Right renal cortex interstitium (tissue), 3 donors: ENCODE data around the gene RRM1. TPM values are rescaled to one million over a fixed set of nuclear protein-coding genes. Genes with fewer than 3 reads are reported as not detected.

ENCODE experiments used
- DNase-seq, 3 donors: peaks; one replicate each; pipeline ENCODE4 v3.0.0-alpha.2; 2013; ENCODE audit warnings: low read depth in 3 of 3, low spot score in 2 of 3
- polyA plus RNA-seq, 3 donors: library from polyadenylated mRNA; unstranded; fragments of 120-200 nt; gene quantifications; one replicate each; pipeline ENCODE4 v1.2.1, GENCODE V29; 2013; ENCODE audit not compliant: insufficient read length in 3 of 3

RRM1 gene
- polyA plus RNA-seq, 3 donors, result 72.7 to 80.4 (median 79.2) TPM

DNA sequence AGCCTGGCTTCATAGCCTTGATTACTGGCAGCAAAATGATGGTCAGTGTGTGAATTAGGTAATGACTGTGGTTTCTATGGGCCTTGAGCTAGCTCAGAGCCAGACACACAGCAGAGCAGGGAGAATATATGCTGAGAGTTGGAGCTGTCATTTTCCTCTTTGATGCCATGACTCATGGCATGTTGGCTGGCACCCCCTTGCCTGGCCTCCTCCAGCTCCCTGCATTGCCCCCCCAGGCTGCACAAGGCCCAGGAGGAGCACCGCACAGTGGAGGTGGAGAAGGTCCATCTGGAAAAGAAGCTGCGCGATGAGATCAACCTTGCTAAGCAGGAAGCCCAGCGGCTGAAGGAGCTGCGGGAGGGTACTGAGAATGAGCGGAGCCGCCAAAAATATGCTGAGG lies 20.3 kb upstream of the RRM1 start:
- DNase-seq, result no peak

DNA sequence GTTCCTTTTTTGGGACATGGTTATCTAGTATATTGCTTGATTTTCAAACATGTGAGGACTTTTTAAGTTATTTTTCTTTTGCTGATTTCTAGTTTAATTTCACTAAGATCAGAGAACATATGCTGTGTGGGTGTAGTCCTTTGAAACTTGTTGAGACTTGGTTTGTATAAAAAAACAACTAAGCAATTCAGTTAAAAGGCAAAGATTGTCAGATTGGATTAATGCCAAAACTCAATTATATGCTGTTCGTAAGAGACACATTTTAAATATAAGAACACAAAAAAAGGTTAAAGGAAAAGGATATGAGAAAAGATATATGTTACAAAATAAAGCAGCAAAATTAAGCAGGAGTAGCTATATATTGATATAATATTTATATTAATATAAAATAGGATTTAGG lies 17.8 kb upstream of the RRM1 start:
- no peak for DNase-seq

DNA sequence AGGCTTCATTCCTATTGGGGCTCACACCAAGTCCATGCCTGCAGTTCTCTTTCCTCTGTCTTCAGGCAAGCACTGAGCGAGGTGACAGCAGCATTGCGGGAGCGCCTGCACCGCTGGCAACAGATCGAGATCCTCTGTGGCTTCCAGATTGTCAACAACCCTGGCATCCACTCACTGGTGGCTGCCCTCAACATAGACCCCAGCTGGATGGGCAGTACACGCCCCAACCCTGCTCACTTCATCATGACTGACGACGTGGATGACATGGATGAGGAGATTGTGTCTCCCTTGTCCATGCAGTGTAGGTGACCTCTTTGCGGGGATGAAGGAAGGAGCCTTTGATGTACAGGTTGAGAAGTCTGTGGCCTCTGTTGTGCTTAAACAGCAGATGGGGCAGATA lies 11.4 kb upstream of the RRM1 start:
- no peak for DNase-seq

DNA sequence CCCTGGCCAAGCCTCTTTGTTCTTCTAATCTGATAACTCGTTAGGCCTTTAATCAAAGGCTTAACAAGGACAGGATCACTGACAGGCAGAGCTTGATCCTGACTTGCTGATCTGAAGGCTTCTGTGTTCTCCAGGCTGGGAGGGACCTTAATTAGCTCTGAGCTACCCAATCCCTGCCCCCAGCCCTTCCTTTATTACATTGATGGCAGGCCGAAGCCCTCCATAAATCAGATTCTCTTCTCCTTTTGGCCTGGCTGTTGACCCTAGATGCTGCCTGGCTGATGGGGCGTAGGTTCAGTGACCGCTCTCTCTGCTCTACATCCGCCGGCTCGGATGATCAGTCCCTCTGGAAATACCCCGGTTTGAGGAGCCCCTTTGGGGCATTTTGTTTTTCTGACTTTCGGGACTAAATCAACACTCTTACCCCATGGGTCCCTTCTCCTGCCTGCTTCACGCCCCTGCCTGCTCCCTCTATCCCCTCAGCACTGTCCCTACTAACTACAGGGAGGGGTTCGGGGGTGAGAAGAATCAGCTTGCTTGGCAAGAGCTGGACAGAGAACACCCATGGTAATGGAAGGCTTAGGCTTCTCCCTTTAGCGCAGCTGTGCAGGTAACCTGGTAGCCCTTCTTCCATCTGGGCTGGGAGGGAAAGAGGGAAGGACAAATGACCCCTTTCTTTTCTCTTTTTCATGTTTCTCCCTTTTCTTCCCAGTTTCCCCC lies 10.0 kb upstream of the RRM1 start:
- DNase-seq, result peak in 1 of 3 donors; percentile 6

DNA sequence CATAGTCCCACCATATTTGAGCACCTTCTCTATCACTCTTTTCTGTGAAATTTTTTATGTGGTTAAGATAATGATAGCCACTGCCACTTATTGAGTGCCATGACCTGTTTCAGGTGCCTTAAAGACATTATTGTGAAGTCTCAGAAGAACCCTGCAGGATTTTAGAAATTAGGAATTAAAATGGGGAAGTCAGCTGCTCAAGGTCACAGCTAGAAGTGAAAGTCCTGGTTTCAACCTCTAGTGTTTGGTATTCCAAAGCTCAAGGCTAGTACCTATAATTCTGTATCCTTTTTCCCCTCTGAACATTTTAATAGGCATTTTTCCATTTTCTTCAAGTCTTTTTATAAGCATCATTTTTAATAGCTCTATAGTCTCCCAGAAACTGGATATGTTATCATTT lies 9.0 kb upstream of the RRM1 start:
- no peak for DNase-seq

DNA sequence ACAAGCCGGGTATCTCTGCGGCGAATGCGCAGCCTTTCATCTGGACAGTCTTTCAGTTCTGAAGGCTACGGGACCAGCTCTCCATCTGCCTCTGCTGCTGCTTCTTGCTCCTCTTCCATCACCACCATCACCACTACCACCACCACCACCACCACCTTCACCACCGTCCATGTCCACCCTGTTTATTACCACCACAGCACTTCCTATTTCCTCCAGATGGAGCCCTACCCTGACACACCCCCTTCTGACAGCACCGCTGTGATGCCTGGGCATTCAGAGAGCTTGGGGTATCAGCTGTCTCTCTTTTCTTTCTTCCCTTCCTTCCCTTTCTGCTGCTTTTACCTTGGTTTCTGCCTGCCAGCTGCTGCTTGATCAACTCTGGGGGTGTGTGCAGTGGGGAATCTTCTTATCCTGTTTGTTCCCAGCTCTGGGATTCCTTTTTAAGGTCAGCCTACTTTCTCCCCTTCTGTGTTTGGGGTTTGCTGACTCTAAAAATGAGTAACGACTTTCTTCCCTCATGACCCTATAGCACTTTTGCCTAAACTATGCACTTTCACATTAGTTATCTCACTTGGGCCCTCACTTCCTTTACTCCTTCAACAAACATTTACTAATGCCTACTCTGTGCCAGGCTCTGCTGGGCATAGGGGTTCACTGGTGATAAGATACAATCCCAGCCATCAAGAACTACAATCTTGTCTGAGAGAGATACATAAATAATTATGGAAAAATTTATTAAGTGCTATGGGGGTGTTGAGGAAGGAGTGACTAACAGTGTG lies 7.8 kb upstream of the RRM1 start:
- no peak for DNase-seq

DNA sequence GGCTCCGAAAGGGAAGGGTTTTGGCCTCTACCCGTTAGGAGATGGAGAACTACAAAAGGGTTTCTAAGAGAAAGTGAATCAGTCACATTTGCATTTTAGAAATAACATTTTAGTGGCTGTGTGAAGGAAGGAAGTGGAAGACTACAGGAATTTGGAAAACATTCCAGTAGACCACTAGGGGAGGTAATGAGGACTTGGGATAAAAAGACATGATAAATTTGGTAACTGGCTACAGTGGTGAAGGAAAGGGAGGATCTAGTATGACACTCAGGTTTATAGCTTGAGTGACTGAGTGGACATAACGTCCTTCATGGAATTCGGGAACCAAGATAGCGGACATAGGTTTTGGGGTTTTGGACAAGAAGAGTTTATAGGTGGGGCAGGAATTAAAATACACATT lies 7.0 kb upstream of the RRM1 start:
- no peak for DNase-seq

DNA sequence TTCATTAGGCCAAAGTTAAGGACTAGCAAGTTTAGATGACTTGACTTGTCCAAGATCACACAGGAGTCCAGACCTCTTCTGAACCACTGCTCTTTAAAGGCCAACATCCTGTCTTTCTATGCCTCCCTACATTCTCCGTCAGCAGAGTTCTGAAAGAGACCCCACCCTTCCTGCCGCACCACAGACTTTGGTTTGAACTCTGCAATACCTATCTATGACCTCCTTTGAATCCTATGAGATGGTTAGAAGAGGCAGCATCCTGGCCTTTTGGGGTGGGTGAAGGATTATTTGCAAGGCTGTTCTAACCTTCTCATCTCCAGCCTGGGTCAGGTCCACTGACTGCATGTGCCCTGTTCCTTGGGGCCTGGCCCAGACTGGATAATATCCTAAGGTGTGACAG lies 4.3 kb upstream of the RRM1 start:
- DNase-seq, result no peak

DNA sequence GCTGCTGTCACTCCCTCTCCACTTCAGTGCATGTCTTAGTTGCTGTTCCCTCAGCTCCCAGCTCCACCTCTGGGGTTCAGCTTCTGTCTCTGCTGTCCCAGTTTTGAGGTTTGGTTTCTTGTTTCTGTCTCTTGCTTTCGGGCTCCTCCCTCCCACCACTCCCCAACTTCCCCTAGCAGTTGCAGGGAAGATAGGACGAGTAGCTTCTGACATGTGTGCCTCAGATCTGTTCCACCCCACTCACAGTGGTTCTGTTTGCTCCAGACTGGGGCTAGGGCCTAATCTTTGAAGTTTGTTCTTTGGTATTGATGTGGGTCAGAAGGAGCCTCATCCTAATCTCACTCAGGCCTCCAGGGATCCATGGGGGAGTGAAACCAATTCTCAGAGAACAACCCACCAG lies 2.6 kb upstream of the RRM1 start:
- DNase-seq, result no peak

DNA sequence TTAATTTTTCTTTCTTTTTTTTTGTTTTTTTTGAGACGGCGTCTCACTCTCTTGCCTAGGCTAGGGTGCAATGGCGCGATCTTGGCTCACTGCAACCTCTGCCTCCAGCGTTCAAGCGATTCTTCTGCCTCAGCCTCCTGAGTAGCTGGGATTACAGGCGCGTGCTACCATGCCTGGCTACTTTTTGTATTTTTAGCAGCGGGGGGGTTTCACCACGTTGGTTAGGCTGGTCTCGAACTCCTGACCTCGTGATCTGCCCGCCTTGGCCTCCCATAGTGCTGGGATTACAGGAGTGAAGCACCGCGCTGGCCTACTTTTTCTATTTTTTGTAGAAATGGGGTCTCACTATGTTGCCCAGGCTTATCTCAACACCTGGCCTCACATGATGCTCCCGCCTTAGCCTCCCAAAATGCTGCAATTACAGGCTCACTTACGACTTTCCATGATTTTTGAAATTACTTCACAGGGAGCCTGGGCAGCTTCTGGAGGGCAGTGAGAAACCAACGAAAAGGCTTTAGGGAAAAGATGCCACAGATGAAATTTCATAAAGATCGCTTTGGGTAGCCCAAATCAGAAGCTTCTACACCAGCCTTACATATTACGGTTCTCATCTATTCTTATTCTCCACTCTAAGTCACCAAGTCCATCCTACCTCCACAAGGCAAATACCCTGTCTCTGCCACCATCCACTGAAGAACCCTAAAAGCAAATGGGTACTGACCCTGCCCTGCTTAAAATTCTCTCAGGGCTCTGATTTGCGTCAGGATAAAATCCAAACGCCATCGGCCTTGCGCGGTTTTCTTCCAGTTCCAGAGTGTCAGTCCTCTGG lies 866 bp upstream of the RRM1 start:
- DNase-seq, result peak in 1 of 3 donors; percentile 26

DNA sequence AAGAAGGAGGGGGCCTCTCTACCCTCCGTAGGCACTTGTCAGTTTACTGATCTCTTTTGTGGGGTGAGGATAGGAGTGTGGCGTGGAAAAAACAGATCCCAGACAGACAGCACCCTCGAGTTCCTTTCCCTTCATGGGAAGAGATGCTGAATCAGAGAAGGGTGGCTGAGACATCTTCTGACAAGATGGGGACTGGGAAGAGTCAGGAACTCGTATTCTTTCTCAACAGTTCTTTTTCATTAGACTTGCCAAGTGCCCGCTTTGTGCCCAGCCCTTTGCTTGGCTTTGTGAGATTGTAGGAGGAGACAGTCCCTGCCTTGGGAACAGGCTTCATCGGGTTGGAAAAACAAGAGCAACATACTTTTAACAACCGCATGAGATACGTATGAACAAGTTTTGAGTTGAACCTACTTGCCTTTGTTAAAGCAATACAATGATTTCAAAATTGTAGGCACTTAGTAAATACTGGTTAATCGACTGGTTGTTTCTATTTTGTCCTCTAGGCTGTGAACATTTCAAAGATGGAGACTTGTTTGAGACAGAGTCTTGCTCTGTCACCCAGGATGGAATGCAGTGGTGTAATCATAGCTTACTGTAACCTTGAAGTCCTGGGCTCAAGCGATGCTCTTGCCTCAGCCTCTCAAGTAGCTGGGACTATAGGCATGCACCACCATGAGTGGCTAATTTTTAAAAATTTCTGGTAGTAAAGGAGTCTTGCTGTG lies 1.1 kb downstream of the RRM1 start:
- no peak for DNase-seq

DNA sequence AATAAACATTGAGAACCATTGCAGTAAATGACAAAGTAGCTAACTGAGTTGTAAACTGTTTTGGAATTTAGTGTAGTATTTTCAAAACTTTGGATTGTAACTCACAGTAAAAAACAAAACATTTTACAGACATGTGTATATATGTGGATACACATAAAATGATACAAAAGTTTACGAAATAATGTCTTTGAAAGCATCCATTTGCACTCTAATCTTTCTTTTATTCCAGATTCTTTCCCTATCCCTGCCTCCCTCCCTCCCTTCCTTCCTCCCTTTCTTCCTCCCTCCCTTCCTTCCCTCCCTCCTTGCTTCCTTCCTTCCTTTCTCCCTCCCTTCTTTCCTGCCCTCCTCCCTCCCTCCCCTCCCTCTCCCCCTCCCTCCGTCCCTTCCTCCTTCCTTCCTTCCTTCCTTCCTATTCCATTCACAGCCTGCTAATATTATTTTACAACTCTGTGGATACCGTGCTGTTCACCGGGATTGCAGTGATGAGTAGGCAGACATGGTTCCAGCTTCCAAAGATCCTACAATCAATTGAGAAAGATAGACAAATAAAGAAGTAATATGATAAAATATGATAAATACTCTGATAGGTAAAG lies 3.5 kb downstream of the RRM1 start:
- no peak for DNase-seq

DNA sequence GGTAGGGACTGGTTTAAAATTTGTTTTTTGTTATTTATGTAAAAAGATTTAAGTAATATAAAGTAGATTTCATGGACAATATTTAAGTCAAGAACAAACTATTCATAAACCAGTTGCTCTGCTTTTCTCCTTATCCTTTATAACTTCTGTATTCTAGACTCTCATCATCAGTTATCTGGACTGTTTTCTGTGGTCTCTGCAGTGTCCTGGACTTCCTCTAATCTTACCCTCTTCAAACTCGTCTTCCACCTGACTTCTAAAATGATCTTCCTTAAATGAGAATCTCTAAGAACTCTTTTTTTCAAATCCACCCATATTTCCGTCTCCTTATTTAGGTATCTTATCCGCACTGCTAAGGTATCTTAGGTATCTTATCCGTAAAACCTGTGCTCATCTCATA lies 8.1 kb downstream of the RRM1 start:
- DNase-seq, result no peak

DNA sequence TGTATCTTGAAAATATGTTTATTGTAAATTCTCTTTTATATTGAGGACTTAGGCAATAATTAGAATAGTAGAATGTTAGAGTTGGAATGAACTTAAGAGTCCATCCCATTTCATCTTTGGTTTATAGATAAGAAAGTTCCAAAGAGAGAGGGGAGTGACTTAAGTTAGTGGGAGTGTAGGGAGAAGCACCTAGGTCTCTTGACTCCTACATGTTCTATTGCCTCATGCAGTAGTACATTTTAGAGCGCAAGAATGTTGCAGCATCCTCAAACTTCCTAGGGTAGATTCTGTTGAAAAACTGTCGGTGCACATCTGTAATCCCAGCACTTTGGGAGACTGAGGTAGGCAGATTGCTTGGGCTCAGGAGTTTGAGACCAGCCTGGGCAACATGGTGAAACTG lies 8.7 kb downstream of the RRM1 start:
- no peak for DNase-seq

DNA sequence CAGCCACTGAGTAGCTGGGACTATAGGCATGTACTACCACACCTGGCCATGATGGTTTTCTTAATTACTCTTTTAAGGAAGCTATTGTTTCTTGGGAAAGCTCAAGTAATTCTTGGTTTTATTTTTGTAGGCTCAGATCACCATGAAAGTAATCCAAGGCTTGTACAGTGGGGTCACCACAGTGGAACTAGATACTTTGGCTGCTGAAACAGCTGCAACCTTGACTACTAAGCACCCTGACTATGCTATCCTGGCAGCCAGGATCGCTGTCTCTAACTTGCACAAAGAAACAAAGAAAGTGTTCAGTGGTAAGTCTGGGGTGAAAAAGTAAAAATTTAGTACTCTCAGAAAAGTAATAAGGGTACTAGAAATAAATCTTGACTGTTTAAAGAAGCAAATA lies 11.3 kb downstream of the RRM1 start:
- DNase-seq, result no peak

DNA sequence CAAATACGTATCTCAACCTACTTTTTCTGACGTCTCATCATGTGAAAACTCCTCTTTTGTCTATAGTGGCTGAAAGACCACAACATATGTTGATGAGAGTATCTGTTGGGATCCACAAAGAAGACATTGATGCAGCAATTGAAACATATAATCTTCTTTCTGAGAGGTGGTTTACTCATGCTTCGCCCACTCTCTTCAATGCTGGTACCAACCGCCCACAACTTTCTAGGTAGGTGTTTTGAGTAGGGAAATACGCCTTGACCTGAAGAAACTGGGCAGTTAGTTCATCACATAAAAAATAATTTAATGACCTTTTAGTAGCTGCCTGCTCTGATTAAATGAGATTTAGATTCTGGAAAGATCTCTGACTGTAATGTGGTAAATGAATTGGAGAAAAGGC lies 17.2 kb downstream of the RRM1 start:
- no peak for DNase-seq

DNA sequence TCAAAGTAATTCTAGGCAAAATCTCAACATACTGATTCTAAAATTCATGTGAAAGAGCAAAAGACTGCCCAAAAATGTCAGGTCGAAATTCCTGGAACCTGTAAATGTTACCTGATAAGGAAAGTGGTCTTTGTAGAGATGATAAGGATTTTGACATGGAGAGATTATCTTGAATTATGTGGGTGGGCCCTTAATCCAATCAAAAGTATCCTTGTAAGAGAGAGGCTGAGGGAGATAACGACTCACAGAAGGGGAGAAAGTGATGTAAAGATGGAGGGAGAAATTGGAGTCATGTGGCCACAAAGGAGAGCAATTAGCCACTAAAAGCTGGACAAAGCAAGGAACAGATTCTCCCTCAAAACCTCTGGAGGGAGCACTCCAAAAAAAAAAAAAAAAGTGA lies 20.5 kb downstream of the RRM1 start:
- DNase-seq, result no peak

DNA sequence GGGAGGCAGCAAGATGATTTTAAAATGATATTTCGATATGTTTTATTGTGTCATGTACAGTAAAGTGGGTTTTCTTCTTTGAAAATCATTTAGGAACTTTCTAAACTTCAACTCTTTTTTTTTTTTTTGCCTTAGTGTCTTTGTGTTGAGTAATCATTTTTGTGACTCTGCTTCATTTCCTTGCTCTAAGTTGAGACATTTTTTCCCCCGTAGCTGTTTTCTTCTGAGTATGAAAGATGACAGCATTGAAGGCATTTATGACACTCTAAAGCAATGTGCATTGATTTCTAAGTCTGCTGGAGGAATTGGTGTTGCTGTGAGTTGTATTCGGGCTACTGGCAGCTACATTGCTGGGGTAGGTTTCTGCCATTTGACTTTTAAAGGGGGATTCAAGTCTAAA lies 23.5 kb downstream of the RRM1 start:
- no peak for DNase-seq

DNA sequence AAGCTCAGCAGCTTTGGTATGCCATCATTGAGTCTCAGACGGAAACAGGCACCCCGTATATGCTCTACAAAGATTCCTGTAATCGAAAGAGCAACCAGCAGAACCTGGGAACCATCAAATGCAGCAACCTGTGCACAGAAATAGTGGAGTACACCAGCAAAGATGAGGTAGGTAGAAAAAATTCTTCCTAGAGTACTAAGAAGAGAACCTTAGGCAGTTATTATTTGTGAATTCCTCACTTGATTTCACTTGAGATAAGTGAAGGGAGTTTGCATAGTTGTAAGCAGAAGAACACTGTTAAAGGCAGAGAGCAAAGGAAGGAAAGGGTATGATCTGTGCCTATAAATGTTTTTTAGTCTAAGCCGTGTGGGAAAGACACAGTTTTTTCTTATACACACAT lies 28.6 kb downstream of the RRM1 start:
- DNase-seq, result no peak

DNA sequence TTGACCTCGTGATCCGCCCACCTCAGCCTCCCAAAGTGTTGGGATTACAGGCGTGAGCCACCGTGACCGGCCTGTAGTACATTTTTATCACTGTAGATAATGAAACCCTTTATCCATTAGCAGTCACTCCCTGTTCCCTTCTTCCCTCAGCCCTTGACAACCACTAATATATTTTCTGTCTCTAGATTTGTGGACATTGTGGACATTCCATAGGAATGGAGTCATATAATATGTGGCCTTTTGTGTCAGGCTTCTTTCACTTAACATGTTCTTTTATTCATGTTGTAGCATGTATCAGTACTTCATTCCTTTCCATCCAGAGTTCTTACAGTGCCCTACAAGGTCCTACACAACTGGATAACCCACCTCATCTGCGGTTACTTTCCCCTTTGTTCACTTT lies 30.5 kb downstream of the RRM1 start:
- DNase-seq, result no peak

DNA sequence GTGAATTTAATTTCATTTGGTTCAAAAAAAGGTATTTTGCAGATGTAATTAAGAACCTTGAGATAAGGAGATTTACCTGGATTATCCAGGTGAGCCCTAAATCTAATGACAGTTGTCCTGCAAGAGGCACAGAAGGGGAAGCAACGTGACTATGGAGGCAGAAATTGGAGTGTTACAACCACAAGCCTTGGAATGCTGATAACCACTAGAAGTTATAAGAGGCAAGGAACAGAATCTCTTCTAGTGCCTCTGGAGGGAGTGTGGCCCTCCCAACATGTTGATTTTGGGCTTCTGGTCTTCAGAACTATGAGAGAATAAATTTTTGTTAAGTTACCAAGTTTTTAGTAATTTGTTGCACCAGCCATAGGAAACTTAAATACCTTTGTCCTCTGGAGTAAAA lies 32.8 kb downstream of the RRM1 start:
- no peak for DNase-seq
